Fibroblast of lung (primary cell): ENCODE results near the gene COL8A2.

ENCODE experiments used
- CTCF ChIP-seq, 2 donors: IDR thresholded peaks in 1 of 2; conservative IDR thresholded peaks in 1 of 2; 1 replicate in 1 of 2; 2 replicates in 1 of 2; pipeline ENCODE4 v1.5.1; 2011 to 2012; ENCODE audit warnings: low read length in 2 of 2, control low read depth in 1 of 2, inconsistent platforms in 1 of 2, low read depth in 1 of 2, mild to moderate bottlenecking in 1 of 2
- EZH2 ChIP-seq: IDR thresholded peaks from 2 replicates; pipeline ENCODE4 v1.5.1; 2012; ENCODE audit warnings: low read length, control low read depth, mild to moderate bottlenecking; ENCODE audit errors: missing control alignments

DNA sequence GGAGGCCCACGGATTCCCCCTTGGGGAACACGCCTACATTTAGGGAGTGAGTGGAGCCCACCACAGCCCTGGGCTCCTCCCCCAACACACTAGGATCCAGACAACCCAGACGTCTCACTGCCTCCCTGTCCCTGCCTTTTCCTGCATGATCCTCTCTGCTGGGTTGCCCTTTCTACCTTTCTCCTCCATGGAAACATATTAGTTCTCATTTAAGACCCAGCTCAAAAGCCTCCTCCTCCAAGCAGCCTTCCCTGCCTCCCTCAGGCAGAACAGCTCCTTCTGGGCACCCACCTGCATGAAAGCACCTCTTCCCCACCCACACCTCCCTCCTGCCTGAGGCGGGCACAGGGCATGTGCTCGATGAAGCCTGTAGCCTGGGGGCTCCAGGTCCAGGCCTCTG, 10.7 kb downstream of the COL8A2 start:
- TF ChIP-seq CTCF (conservative IDR thresholded peaks at IDR 0.05 in 1 of 2, IDR thresholded peaks at IDR 0.05 in 1 of 2; ENCODE audit: low read depth in 1 of 2, low read length in 2 of 2), result no peak
- no peak for TF ChIP-seq EZH2
